Suprapubic skin (tissue), 4 donors: ENCODE measurements around the gene LTBP4. TPM values are rescaled to one million over a fixed set of nuclear protein-coding genes. Genes with fewer than 3 reads are reported as not detected.
"Not testable (repeated sequence)": the region's sequence is repeated elsewhere in the genome, so short reads cannot be mapped to it uniquely, and the experiment has no call there.

Source experiments
- DNase-seq, 2 donors: peaks; one replicate each; pipeline ENCODE4 v3.0.0-alpha.2; 2019; ENCODE audit warnings: low spot score in 2 of 2
- H3K27ac ChIP-seq: fragments of 200-600 bp; sonication (generic); one replicate; pipeline ENCODE4 v1.5.1; 2019
- H3K27me3 ChIP-seq: fragments of 200-600 bp; sonication (generic); one replicate; pipeline ENCODE4 v1.5.1; 2019
- H3K36me3 ChIP-seq: fragments of 200-600 bp; sonication (generic); one replicate; pipeline ENCODE4 v1.5.1; 2019
- H3K4me1 ChIP-seq: fragments of 200-600 bp; sonication (generic); one replicate; pipeline ENCODE4 v1.5.1; 2019
- H3K4me3 ChIP-seq: fragments of 200-600 bp; sonication (generic); one replicate; pipeline ENCODE4 v1.5.1; 2019; ENCODE audit warnings: mild to moderate bottlenecking
- H3K9me3 ChIP-seq: fragments of 200-600 bp; sonication (generic); one replicate; pipeline ENCODE4 v1.5.1; 2019
- CTCF ChIP-seq, 2 donors: fragments of 200-600 bp in 1 of 2; fragments of 450-650 bp in 1 of 2; sonication (generic) in 1 of 2; IDR thresholded peaks; one replicate each; pipeline ENCODE4 v1.5.1; 2016 to 2019; ENCODE audit warnings: antibody characterized with exemption in 2 of 2, mild to moderate bottlenecking in 1 of 2, moderate library complexity in 1 of 2
- EP300 ChIP-seq: sonication (generic); formaldehyde crosslinking; IDR thresholded peaks from one replicate; pipeline ENCODE4 v1.6.1; 2017; ENCODE audit warnings: antibody characterized with exemption
- POLR2A ChIP-seq, 2 donors: fragments of 450-650 bp; IDR thresholded peaks; one replicate each; pipeline ENCODE4 v1.6.1; 2017; ENCODE audit warnings: antibody characterized with exemption in 2 of 2, mild to moderate bottlenecking in 2 of 2, moderate library complexity in 2 of 2
- POLR2AphosphoS5 ChIP-seq, 3 donors: sonication (generic); formaldehyde crosslinking; IDR thresholded peaks; one replicate each; pipeline ENCODE4 v1.6.1; 2017; ENCODE audit warnings: antibody characterized with exemption in 3 of 3
- WGBS: methylation state at CpG from one replicate; pipeline ENCODE4 v1.1.5; 2018; 5-methylcytosine and 5-hydroxymethylcytosine counted together
- total RNA-seq, 4 donors: library from RNA; depleted of rRNA; stranded (reverse); fragments of >200 nt; gene quantifications; one replicate each; pipeline ENCODE4 v1.1.0, GENCODE V29; 2016

LTBP4 gene
- total RNA-seq, 4 donors from 2014 or later = 108 to 236 (median 121) TPM

- Histone ChIP-seq H3K27me3 (no peaks in the 10 kb centered on the region), H3K36me3 (peaks cover 48% of the 10 kb centered on the region), H3K4me3 (no peak overlapping the region), H3K9me3 (no peaks in the 10 kb centered on the region), H3K4me1 (peaks cover 17% of the 10 kb centered on the region), H3K27ac (no peak overlapping the region)
- TF ChIP-seq CTCF (IDR thresholded peaks at IDR 0.05) = no peak
- TF ChIP-seq POLR2AphosphoS5 (IDR thresholded peaks at IDR 0.05) = no peak
- TF ChIP-seq EP300 = no peak
- TF ChIP-seq POLR2A (IDR thresholded peaks at IDR 0.05) = no peak
- DNase-seq = no peak
- 91% methylated on average over 8 of the region's 8 CpGs for WGBS
Measured at GRCh38 chr19:40620161-40620485, 19.0 kb downstream of the LTBP4 start.

GRCh38 chr19:40621283-40621682, 20.1 kb downstream of the LTBP4 start:
- Histone ChIP-seq H3K36me3 (peaks cover 59% of the 10 kb centered on the region), H3K4me1 (peaks cover 6% of the 10 kb centered on the region), H3K27ac (no peak overlapping the region), H3K27me3 (no peaks in the 10 kb centered on the region), H3K4me3 (no peak overlapping the region), H3K9me3 (no peaks in the 10 kb centered on the region)
- WGBS = 100% methylated on average over 2 of the region's 2 CpGs
- DNase-seq = no peak
- TF ChIP-seq POLR2AphosphoS5 (IDR thresholded peaks at IDR 0.05) = no peak
- no peak for TF ChIP-seq EP300
- no peak for TF ChIP-seq POLR2A (IDR thresholded peaks at IDR 0.05)
- TF ChIP-seq CTCF (IDR thresholded peaks at IDR 0.05) = no peak

DNA sequence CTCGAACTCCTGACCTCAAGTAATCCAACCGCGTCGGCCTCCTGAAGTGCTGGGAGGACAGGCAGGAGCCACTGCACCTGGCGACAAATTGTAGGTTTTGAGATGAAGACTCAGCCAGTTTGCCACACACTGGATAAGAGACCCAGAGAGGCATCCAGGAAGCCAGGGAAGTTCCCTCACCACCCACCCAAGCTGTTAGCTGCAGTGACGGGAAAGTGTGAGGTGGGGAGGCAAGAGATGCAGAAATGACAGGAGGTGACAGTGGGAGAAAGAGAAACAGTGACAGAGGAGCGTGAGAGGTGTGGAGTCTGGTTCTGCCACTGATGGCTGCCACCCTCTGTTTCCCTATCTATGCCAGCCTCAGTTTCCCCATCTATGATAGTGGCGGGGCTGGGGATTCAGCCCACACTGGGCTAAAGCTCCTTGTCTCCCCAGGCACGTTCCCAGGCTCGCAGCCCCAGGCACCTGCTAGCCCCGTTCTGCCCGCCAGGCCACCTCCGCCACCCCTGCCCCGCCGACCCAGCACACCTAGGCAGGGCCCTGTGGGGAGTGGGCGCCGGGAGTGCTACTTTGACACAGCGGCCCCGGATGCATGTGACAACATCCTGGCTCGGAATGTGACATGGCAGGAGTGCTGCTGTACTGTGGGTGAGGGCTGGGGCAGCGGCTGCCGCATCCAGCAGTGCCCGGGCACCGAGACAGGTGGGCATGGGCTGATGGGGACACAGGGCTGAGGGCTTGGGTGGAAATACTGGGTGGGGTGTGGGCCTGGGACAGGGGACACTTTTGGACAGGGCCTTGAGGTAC, 21.0 kb downstream of the LTBP4 start:
- no peak overlapping the region for H3K27ac ChIP-seq
- H3K4me1 ChIP-seq = no peaks in the 10 kb centered on the region
- H3K27me3 ChIP-seq = no peaks in the 10 kb centered on the region
- no peak overlapping the region for H3K4me3 ChIP-seq
- no peak for DNase-seq
- peaks cover 67% of the 10 kb centered on the region for H3K36me3 ChIP-seq
- TF ChIP-seq POLR2AphosphoS5 (IDR thresholded peaks at IDR 0.05) (no peak), CTCF (IDR thresholded peaks at IDR 0.05) (no peak), EP300 (no peak), POLR2A (IDR thresholded peaks at IDR 0.05) (no peak)
- H3K9me3 ChIP-seq = no peaks in the 10 kb centered on the region
- 94% methylated on average over 9 of the region's 24 CpGs for WGBS

GRCh38 chr19:40622773-40623075, 21.6 kb downstream of the LTBP4 start:
- 94% methylated on average over 7 of the region's 7 CpGs for WGBS
- H3K4me1 ChIP-seq = no peaks in the 10 kb centered on the region
- H3K9me3 ChIP-seq = no peaks in the 10 kb centered on the region
- H3K27me3 ChIP-seq = no peaks in the 10 kb centered on the region
- H3K4me3 ChIP-seq = no peak overlapping the region
- no peak overlapping the region for H3K27ac ChIP-seq
- H3K36me3 ChIP-seq = peaks cover 73% of the 10 kb centered on the region
- no peak for DNase-seq
- TF ChIP-seq EP300 = no peak
- no peak for TF ChIP-seq CTCF (IDR thresholded peaks at IDR 0.05)
- TF ChIP-seq POLR2AphosphoS5 (IDR thresholded peaks at IDR 0.05) = no peak
- TF ChIP-seq POLR2A (IDR thresholded peaks at IDR 0.05) = no peak

- no peaks in the 10 kb centered on the region for H3K4me1 ChIP-seq
- H3K27ac ChIP-seq = no peak overlapping the region
- no peak overlapping the region for H3K4me3 ChIP-seq
- WGBS = 52% methylated on average over 41 of the region's 41 CpGs
- peaks cover 80% of the 10 kb centered on the region for H3K36me3 ChIP-seq
- no peaks in the 10 kb centered on the region for H3K27me3 ChIP-seq
- no peak for DNase-seq
- TF ChIP-seq EP300 (no peak), POLR2AphosphoS5 (IDR thresholded peaks at IDR 0.05) (no peak), POLR2A (IDR thresholded peaks at IDR 0.05) (no peak), CTCF (IDR thresholded peaks at IDR 0.05) (no peak)
- no peaks in the 10 kb centered on the region for H3K9me3 ChIP-seq
Measured at GRCh38 chr19:40623403-40624251, 22.5 kb downstream of the LTBP4 start.

DNA sequence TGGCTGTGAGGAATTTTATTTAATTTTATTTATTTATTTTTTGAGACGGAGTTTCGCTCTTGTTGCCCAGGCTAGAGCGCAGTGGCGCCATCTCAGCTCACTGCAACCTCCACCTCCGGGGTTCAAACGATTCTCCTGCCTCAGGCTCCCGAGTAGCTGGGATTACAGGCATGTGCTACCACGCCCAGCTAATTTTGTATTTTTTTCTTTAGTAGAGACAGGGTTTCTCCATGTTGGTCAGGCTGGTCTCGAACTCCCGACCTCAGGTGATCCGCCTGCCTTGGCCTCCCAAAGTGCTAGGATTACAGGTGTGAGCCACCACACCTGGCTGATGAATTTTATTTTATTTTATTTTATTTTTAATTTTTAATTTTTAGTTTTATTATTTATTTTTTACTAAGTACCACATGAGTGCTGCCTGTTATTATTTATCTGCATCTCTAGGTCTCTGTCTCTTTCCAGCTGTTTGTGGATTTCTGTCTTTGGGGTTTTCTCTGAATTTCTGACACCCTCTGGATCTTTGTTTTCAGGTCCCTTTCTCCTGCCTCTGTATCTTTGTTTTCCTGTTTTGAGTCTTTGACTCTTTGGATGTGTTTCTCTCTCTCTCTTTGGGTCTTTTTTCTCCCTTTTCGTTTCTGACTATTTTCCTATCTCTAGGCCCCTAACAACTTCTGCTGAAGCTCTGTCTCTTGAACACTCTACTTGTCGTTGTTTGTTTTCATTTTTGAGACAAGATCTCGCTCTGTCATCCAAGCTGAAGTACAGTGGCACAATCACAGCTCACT, 23.4 kb downstream of the LTBP4 start:
- not testable (repeated sequence) for DNase-seq, H3K27ac ChIP-seq, H3K4me1 ChIP-seq, H3K9me3 ChIP-seq, H3K4me3 ChIP-seq, H3K27me3 ChIP-seq
- peaks cover 80% of the 10 kb centered on the region for H3K36me3 ChIP-seq
- WGBS = 79% methylated on average over 14 of the region's 14 CpGs
